GM10266 (cell line): Measurements from ENCODE around the gene MTMR3.

Experiments used
- DNase-seq: peaks from one replicate; pipeline ENCODE4 v3.0.0; 2012; ENCODE audit errors: extremely low spot score
- CTCF ChIP-seq: IDR thresholded peaks from 2 replicates; pipeline ENCODE4 v1.5.1; 2012; ENCODE audit warnings: mild to moderate bottlenecking, low read depth; ENCODE audit not compliant: control insufficient read depth, insufficient read depth; ENCODE audit errors: missing control alignments

Gene MTMR3

GRCh38 chr22:30016596-30016995 lies 133.6 kb downstream of the MTMR3 start:
- TF ChIP-seq CTCF: no peak
- DNase-seq: no peak

- no peak for TF ChIP-seq CTCF
- no peak for DNase-seq
Observed at GRCh38 chr22:30017375-30018223, 134.6 kb downstream of the MTMR3 start.

DNA sequence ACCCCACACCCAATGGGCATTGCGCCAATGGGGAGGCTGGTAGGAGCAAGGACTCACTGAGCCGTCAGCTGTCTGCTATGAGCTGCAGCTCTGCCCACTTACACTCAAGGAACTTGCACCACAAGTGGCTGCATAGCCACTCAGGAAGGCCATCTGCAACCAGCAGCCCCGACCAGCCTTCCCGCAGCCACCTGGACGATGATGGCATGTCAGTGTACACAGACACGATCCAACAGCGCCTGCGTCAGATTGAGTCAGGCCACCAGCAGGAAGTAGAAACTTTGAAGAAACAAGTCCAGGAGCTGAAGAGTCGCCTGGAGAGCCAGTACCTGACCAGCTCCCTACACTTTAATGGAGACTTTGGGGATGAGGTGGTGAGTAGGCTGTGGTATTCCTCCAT lies 137.5 kb downstream of the MTMR3 start:
- TF ChIP-seq CTCF: no peak
- no peak for DNase-seq

DNA sequence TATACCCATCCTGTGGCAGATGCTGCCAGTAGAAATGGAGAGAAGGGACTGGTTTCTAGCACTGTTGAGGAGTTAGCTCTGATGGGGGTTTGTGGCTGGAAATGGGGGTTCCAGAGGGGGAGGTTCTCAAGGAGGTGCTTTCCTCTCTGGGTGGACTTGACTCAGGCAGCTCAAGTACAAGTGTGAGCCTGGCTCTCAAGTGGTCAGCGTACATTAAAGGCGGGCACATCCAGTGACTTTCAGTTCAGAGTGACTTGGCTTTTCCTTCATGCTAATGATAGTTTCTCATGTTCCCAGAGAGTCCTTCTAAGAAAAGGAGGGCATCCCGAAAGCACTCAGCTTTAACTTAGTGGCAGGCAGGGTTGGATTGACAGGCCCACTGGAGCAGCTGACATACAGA lies 138.4 kb downstream of the MTMR3 start:
- TF ChIP-seq CTCF: no peak
- no peak for DNase-seq

- no peak for TF ChIP-seq CTCF
- no peak for DNase-seq
Observed at GRCh38 chr22:30021881-30022619, 139.1 kb downstream of the MTMR3 start.

GRCh38 chr22:30023099-30023660 lies 140.2 kb downstream of the MTMR3 start:
- DNase-seq: no peak
- TF ChIP-seq CTCF: no peak
